Vagina (tissue), 2 donors: ENCODE results near the gene LRSAM1. TPM values are rescaled to one million over a fixed set of nuclear protein-coding genes. Genes with fewer than 3 reads are reported as not detected.

Experiments used
- DNase-seq, 2 donors: peaks; one replicate each; pipeline ENCODE4 v3.0.0-alpha.2; 2017; ENCODE audit errors: extremely low spot score in 2 of 2
- H3K27ac ChIP-seq: fragments of 200-600 bp; sonication (generic); one replicate; pipeline ENCODE4 v1.5.1; 2019
- H3K27me3 ChIP-seq: fragments of 200-600 bp; sonication (generic); one replicate; pipeline ENCODE4 v1.5.1; 2019
- H3K36me3 ChIP-seq, 2 donors: fragments of 200-600 bp; sonication (generic); one replicate each; pipeline ENCODE4 v1.5.1; 2017 to 2019
- H3K4me1 ChIP-seq: fragments of 200-600 bp; sonication (generic); one replicate; pipeline ENCODE4 v1.5.1; 2019
- H3K4me3 ChIP-seq, 2 donors: fragments of 200-600 bp; sonication (generic); 1 replicate in 1 of 2; 2 replicates in 1 of 2; pipeline ENCODE4 v1.5.1; 2016 to 2019
- H3K9me3 ChIP-seq: fragments of 200-600 bp; sonication (generic); one replicate; pipeline ENCODE4 v1.5.1; 2019
- CTCF ChIP-seq, 3 experiments: fragments of 450-650 bp in 2 of 3; fragments of 200-600 bp in 1 of 3; sonication (generic) in 1 of 3; IDR thresholded peaks; one replicate each; pipeline ENCODE4 v1.5.1; 2017 to 2019; ENCODE audit warnings: antibody characterized with exemption in 3 of 3, mild to moderate bottlenecking in 2 of 3, moderate library complexity in 2 of 3
- POLR2A ChIP-seq, 2 donors: fragments of 450-650 bp; IDR thresholded peaks; one replicate each; pipeline ENCODE4 v1.6.1; 2017; ENCODE audit warnings: antibody characterized with exemption in 2 of 2, mild to moderate bottlenecking in 2 of 2, moderate library complexity in 2 of 2
- POLR2AphosphoS5 ChIP-seq, 2 donors: sonication (generic); formaldehyde crosslinking; IDR thresholded peaks; one replicate each; pipeline ENCODE4 v1.9.0; 2017; ENCODE audit warnings: antibody characterized with exemption in 2 of 2, mild to moderate bottlenecking in 2 of 2, low read depth in 1 of 2; ENCODE audit not compliant: insufficient read depth in 1 of 2
- intact Hi-C: fragments of 100-400 bp; cut with DNase I; formaldehyde crosslinking; loops from one replicate; pipeline ENCODE4 v1.15.1; 2023
- total RNA-seq: library from RNA; depleted of rRNA; stranded (reverse); fragments of >200 nt; gene quantifications from one replicate; pipeline ENCODE4 v1.2.3, GENCODE V29; 2016

The LRSAM1 gene
- total RNA-seq, 1 donor from 2014 or later, result 30.0 TPM

DNA sequence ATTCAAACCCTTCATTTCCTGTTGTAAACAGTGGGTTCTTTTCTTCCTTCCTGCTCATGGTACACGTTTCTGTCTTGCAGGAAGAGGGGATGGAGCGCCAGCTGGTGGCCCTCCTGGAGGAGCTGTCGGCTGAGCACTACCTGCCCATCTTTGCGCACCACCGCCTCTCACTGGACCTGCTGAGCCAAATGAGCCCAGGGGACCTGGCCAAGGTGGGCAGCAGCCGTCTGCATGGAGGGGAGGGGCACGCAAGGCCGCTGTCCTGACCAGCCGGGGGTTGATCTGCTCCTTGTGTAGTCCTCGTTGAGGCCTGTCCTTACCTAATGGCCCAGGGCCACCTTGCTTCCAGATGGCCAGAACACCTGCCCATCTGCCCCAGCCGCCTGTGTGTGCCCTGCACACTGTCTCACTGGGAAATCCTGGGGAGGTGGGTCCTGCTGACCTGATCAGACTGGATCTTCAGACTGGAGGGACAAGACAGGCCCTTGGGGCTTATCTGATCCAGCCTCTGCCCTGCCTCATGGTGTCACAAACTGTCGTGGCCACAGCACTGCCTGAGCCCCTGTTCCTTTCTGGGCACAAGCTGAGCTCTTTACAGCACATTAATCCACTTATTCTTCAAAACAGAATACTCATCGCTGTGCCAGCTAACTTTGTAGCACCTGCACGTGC lies 44.7 kb downstream of the LRSAM1 start:
- Histone ChIP-seq H3K27me3 (no peaks in the 10 kb centered on the region), H3K27ac (peak overlapping the region; percentile 81), H3K9me3 (no peaks in the 10 kb centered on the region), H3K36me3 (peaks cover 0 to 23% of the 10 kb centered on the region in 2 donors), H3K4me1 (peaks cover 30% of the 10 kb centered on the region), H3K4me3 (no peak overlapping the region)
- no peak for DNase-seq
- TF ChIP-seq CTCF (IDR thresholded peaks at IDR 0.05) (no peak), POLR2AphosphoS5 (IDR thresholded peaks at IDR 0.05; ENCODE audit: insufficient read depth in 1 of 2, low read depth in 1 of 2) (no peak), POLR2A (IDR thresholded peaks at IDR 0.05) (no peak)
- intact Hi-C loops, result no loop called here

DNA sequence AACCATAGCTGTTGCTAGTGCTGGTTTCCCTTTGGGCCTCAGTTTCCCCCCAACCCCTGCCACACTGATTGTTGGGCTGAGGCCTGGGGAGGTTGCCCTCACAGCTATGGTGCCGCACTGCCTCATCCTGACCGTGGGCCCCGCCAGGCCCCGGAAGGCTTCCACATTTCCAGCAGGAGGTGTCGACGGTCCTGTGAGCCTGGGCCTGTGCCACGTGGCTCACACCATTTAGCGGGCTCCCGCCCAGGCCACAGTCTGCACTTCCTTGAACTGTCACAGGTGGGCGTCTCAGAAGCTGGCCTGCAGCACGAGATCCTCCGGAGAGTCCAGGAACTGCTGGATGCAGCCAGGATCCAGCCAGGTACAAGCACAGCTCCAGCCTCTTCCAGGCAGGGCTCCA lies 45.7 kb downstream of the LRSAM1 start:
- Histone ChIP-seq H3K27me3 (no peaks in the 10 kb centered on the region), H3K4me3 (no peak overlapping the region), H3K27ac (peak overlapping the region; percentile 81), H3K4me1 (peaks cover 30% of the 10 kb centered on the region), H3K9me3 (no peaks in the 10 kb centered on the region), H3K36me3 (peaks cover 0 to 15% of the 10 kb centered on the region in 2 donors)
- no peak for DNase-seq
- intact Hi-C loops, result no loop called here
- no peak for TF ChIP-seq CTCF (IDR thresholded peaks at IDR 0.05)
- no peak for TF ChIP-seq POLR2A (IDR thresholded peaks at IDR 0.05)
- no peak for TF ChIP-seq POLR2AphosphoS5 (IDR thresholded peaks at IDR 0.05; ENCODE audit: insufficient read depth in 1 of 2, low read depth in 1 of 2)

- no peak for DNase-seq
- Histone ChIP-seq H3K27ac (no peak overlapping the region), H3K36me3 (peaks cover 0 to 15% of the 10 kb centered on the region in 2 donors), H3K9me3 (no peaks in the 10 kb centered on the region), H3K4me3 (no peak overlapping the region), H3K4me1 (peaks cover 30% of the 10 kb centered on the region), H3K27me3 (no peaks in the 10 kb centered on the region)
- intact Hi-C loops, result no loop called here
- TF ChIP-seq POLR2A (IDR thresholded peaks at IDR 0.05) (no peak), POLR2AphosphoS5 (IDR thresholded peaks at IDR 0.05; ENCODE audit: insufficient read depth in 1 of 2, low read depth in 1 of 2) (no peak), CTCF (IDR thresholded peaks at IDR 0.05) (no peak)
Measured at GRCh38 chr9:127497656-127498290, 46.5 kb downstream of the LRSAM1 start.

DNA sequence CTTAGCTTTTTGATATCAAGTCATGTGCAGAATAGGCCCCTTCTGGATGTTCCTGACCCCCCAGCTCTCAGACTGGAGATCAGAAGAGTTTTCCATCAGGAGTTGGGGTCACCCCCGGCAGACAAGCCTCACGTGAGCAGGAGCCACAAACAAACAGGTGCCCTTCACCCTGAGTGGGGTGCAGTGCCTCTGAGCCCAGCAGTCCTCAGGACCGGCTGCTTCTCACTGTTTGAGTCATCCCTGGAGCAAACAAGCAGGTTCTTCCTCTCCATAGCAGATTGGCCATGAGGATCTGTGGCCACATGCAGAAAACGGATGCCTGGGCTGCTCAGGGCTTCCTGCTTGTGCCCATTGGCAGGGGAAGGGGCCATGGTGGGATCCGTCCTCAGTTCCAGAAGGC lies 47.0 kb downstream of the LRSAM1 start:
- H3K27me3 ChIP-seq, result no peaks in the 10 kb centered on the region
- intact Hi-C loops, result no loop called here
- H3K27ac ChIP-seq, result no peak overlapping the region
- peaks cover 0 to 20% of the 10 kb centered on the region in 2 donors for H3K36me3 ChIP-seq
- no peak for DNase-seq
- no peak overlapping the region for H3K4me3 ChIP-seq
- TF ChIP-seq POLR2A (IDR thresholded peaks at IDR 0.05) (no peak), CTCF (IDR thresholded peaks at IDR 0.05) (no peak), POLR2AphosphoS5 (IDR thresholded peaks at IDR 0.05; ENCODE audit: insufficient read depth in 1 of 2, low read depth in 1 of 2) (no peak)
- H3K9me3 ChIP-seq, result no peaks in the 10 kb centered on the region
- H3K4me1 ChIP-seq, result peaks cover 30% of the 10 kb centered on the region

DNA sequence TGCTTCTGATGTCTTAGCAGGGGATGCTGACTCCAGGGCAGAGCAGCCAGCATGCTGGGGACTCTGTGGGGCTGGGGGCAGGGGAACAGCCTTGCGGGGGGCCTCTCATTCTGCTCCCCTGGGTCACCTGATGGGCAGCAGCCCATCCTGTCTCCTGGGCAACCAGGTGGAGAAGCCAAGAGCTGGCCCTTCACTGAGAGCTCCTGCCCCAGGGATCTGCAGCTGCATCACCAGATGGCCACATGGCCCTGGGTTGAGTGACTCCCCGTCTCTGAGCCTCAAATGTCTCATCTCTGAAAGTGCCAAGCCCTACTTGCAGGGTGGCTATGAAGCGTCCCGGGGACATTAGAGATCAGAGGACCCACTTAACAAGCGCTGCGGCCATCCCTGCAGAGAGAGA lies 49.1 kb downstream of the LRSAM1 start:
- H3K36me3 ChIP-seq, result peaks cover 0 to 35% of the 10 kb centered on the region in 2 donors

More for the DNA sequence above, 49.1 kb downstream of the LRSAM1 start:
- TF ChIP-seq CTCF (IDR thresholded peaks at IDR 0.05) (no peak), POLR2A (IDR thresholded peaks at IDR 0.05) (no peak), POLR2AphosphoS5 (IDR thresholded peaks at IDR 0.05; ENCODE audit: insufficient read depth in 1 of 2, low read depth in 1 of 2) (no peak)
- Histone ChIP-seq H3K4me3 (no peak overlapping the region), H3K27ac (no peak overlapping the region), H3K9me3 (no peaks in the 10 kb centered on the region), H3K4me1 (peaks cover 12% of the 10 kb centered on the region), H3K27me3 (no peaks in the 10 kb centered on the region)
- intact Hi-C loops, result loop anchor here (10.0 kb wide), 2 partner anchors 234 to 424 kb away; partner anchors contain the start of gene TOR2A
- DNase-seq, result no peak
